GM19351 (cell line): Measurements from ENCODE around the gene PRPSAP2.

ENCODE experiments used
- ATAC-seq: cut with Tn5 transposase; IDR thresholded peaks from one replicate; pipeline ENCODE4 v1.9.1; 2021; ENCODE audit warnings: mild to moderate bottlenecking, moderate library complexity; ENCODE audit not compliant: unreplicated experiment

Gene PRPSAP2

DNA sequence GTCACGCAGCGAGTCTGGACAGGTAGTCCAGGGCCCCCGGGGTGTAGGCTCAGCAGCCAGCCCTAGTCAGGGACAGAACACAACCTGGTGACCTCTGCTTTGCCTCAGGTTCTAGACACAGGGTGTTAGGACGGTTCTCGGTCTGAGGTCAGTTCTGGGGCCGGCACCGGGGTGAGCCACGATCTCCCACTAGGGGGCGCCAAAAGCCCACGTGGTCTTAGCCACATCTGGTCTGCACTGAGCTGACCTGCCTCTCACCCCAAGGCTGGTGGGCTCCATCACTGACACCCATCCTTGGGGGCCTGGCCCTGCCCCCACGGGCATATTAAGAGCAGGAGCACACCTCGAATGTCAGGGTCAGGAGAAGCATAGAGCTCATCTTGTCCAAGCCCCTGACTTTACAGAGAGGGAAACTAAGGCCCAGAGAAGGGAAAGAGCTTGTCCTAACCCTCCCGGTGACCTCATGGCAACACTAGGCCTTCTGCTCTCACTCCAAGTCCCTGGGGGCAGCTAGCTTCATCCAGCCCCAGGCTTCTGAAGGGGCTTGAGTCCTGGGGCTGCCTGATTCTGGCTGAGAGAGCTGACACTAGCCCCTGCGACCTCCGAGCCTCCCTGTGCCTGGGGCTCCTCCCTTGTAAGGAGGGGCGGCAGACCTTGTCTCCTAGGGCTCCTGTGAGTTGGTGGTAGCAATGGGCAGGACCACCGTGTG, 103.0 kb downstream of the PRPSAP2 start:
- ATAC-seq, result peak; percentile 65

DNA sequence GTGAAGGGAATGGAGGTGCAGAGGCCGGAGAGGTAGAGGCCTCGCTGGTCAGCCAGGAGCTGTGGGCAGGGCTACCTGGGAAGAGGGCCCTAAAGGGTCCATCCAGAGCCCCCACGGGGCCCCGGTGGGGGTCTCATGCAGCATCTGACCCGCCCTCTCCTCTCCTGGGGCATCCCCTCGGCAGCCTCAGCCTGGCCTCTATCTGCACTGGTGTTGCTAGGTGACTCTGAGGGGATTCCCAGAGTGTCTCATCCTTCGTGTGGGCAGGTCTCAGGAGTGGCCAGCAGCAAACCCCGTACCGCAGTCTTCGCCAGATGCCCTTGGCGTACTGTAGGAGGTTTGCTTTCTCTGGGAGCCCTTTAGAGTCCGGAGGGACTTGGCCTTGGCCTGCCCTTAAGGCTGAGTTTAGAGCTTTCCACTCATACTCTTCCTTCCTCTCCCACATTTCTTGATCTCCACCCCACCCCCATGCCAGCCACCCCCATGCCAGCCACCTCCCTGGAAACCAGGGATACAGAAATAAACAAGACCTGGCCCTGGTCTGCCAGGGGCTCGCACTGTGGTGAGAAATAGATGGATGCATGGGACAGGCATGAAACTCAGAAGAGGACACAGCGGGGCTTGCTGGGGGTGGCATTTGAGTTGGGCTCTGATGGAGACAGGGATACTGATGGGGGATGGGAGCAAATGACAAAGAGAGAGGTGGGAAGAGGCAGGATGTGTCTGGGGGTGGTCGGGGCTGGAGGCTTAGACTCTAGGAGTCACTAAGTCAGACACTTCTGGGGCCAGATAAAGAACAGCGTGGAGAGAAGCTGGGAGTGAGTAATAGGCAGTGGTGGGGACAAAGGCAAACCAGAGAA, 103.9 kb downstream of the PRPSAP2 start:
- no peak for ATAC-seq

DNA sequence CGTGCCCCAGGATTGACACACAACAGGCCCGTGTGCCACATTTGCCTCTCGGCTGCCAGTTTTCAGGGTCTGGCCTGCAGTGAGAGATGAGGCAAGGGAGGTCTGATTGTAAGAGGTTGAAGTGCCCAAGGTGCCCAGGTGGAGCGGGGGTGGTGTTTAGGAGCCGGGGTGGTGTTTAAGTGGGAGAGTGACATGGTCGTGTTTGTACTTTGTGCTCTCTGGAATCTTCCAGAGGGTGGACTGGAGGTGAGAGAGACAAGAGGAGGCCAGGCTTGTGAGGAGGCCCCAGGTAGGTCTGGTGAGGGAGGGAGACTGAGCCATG, 104.5 kb downstream of the PRPSAP2 start:
- no peak for ATAC-seq

GRCh38 chr17:18963126-18964017, 105.4 kb downstream of the PRPSAP2 start:
- ATAC-seq, result no peak

DNA sequence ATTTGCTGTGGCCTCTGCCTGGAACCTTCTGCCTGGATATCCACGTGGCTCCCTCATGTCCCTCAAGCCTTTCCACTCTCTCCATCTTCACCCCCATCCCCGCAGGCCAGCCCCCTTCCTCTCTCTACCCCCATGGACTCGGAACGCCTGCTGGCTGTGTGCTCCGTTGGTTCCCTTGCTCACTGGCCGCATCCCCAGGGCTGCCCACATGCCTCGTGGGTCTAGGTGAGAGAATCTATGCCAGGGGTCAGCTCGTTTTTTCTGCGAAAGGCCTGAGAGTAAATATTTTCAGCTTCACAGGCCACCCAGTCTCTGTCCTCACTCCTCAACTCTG, 106.1 kb downstream of the PRPSAP2 start:
- no peak for ATAC-seq

GRCh38 chr17:18964550-18964949, 106.6 kb downstream of the PRPSAP2 start:
- ATAC-seq, result no peak

- no peak for ATAC-seq
Observed at GRCh38 chr17:18965530-18966236, 107.8 kb downstream of the PRPSAP2 start.

- ATAC-seq, result no peak
Observed at GRCh38 chr17:18966831-18967624, 109.1 kb downstream of the PRPSAP2 start.

GRCh38 chr17:18967916-18968315, 110.0 kb downstream of the PRPSAP2 start:
- no peak for ATAC-seq

DNA sequence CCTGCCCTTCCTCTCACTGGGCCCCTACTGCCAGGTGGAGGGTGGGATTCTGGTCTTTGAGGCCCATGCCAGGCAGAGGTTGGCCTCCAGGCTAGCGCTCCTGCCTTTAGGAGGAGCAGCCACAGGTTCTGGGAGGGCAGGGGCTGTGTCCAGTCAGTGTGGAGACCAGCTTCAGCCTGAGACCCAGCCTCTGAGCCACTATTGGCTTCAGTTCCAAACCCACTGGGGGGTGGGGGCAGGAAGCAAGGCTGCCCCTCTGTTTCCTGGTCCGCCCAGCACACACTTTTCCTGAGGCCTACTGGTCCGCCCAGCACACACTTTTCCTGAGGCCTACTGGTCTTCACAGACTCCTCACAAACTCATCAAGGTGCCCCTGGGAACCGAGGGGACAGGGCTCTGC, 110.4 kb downstream of the PRPSAP2 start:
- no peak for ATAC-seq

DNA sequence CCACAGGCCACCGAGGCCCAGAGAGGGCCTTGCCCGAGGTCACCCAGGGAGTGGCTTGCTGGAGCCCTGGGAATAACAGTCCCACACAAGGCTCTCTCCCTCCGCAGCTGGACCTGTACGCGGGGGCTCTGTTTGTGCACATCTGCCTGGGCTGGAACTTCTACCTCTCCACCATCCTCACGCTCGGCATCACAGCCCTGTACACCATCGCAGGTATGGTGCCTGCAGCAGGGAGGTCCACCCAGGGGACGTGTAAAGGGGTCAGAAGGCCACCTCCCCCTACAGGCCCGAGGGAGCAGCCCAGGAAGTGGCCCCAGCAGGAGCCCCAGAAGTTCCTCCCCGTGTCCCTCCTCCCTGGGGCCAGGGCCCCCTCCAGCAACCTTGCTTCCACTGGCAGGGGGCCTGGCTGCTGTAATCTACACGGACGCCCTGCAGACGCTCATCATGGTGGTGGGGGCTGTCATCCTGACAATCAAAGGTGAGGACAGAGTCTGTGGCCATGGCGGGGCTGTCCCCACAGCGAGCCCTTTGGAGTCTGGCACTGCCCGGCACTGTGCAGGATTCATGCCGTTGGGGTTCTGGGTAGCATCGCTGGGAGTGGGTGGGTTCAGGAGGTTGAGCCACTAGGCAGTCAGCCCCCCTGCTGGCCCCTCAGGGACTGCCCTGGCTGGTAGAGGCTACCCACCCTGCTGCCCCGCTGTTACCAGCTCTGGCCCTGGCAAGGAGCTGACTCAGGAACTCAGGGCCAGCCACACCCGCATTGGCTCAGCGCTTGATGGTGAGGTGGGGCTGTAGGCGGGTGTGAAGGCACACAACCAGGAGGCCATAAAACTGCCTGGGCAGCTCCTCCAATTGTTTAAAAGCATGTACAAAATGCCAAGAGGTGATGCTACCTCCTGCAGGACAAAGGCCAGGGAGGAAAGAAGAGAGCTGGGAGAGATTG, 111.3 kb downstream of the PRPSAP2 start:
- ATAC-seq, result no peak

- no peak for ATAC-seq
Observed at GRCh38 chr17:18970582-18971480, 112.9 kb downstream of the PRPSAP2 start.

DNA sequence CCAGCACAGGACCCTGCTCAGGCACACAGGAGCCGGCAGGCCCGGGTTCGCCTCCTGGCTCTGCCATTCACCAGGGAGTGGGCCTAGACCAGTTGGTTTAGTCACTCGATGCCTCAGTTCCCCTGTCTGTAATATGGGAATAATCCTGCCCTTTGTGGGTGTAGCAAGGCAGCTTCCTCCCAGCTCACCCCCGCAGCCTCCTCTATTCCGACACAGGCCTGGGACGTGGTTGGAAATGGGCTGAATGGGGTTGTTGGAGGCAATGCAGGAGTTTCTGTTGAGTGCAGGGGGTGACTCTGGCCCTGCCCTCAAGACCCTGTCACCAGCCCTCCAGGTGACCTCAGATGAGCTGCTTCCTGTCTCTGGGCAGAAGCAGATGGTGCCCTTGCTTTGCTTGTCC, 113.9 kb downstream of the PRPSAP2 start:
- no peak for ATAC-seq

DNA sequence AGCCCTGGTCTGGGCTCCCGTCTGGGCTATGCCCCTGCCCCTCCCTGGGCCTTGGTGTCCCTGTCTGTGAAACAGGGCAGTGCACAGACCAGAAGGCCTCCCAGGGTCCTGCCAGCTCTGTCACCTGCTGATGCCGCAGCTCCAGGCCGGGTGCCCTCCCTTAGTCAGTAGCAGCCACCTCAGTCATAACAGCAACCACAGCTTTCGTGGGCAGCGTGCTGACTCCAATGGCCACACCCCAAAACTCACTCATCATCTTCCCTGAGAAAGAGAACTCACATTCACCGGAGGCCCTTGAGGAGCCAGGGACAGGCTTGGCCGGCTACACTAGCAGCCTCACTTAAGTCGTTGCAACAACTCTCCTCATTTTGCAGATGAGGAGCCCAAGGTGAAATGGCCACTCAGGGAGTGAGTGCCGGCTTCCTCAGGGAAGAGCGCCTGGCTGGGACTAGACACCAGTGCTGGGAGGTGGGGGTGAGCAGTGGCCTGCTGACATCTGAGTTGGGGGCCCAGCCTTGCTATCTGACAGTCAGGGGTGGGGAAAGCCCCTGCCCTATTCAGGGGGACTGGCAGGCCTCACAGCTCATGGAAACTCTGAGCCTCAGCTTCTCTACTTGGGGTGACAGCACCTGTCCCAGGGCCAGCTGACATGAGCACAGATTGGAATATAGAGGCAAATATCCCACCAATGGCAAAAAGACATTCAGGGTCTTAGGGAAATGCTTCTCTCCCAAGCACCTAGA, 116.6 kb downstream of the PRPSAP2 start:
- no peak for ATAC-seq

GRCh38 chr17:18975597-18975996, 117.7 kb downstream of the PRPSAP2 start:
- ATAC-seq, result no peak

DNA sequence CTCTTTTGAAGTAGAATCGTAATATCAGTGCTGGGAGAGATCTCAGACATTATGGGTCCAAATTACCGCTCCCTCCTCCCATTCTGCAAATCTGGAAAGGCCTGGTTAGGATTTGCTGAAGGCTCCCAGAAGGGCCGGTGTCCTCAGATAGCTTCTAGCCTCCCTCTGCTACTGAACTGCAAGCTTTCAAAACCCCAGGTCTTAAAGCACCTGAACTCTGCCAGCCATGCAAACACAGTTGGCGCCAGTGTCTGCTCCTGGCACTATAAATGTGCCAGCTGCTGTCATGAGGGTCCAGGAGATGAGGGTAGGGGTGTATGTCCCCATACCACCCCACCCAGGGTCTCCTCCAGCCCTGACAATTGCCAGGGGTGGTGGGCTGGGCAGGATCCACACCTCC, 118.3 kb downstream of the PRPSAP2 start:
- ATAC-seq, result no peak

GRCh38 chr17:18977021-18977420, 119.1 kb downstream of the PRPSAP2 start:
- no peak for ATAC-seq
